Measurements from ENCODE around the gene PPM1A.

PPM1A gene

GRCh38 chr14:60288279-60288678 lies 39.3 kb downstream of the PPM1A start:
- POLR2A ChIA-PET = no interaction called here
- no peak for DNase-seq (ENCODE audit: extremely low spot score)
- CTCF ChIA-PET = no interaction called here
- TF ChIP-seq L3MBTL2 (conservative IDR thresholded peaks at IDR 0.05) (no peak), SUZ12 (IDR thresholded peaks at IDR 0.05) (no peak)

- POLR2A ChIA-PET = no interaction called here
- TF ChIP-seq TARDBP (IDR thresholded peaks at IDR 0.05) = no peak
- no peak for TF ChIP-seq SP1 (IDR thresholded peaks at IDR 0.05)
- no peak for TF ChIP-seq NFRKB (IDR thresholded peaks at IDR 0.05)
- no peak for TF ChIP-seq FOXM1 (IDR thresholded peaks at IDR 0.05; ENCODE audit: borderline replicate concordance)
- TF ChIP-seq HDGF (IDR thresholded peaks at IDR 0.05; ENCODE audit: borderline replicate concordance) = no peak
- CTCF ChIA-PET = no interaction called here
- no peak for DNase-seq (ENCODE audit: extremely low spot score)
Observed at GRCh38 chr14:60294411-60295069, 45.5 kb downstream of the PPM1A start.

- TF ChIP-seq ELF4 (IDR thresholded peaks at IDR 0.05) (no peak), HDGF (IDR thresholded peaks at IDR 0.05; ENCODE audit: borderline replicate concordance) (no peak), SP1 (IDR thresholded peaks at IDR 0.05) (no peak), ARNT (IDR thresholded peaks at IDR 0.05) (no peak), BHLHE40 (IDR thresholded peaks at IDR 0.05; ENCODE audit: borderline replicate concordance) (no peak), FOXM1 (IDR thresholded peaks at IDR 0.05; ENCODE audit: borderline replicate concordance) (no peak), FOXK2 (IDR thresholded peaks at IDR 0.05) (no peak), L3MBTL2 (conservative IDR thresholded peaks at IDR 0.05) (no peak), PKNOX1 (IDR thresholded peaks at IDR 0.05) (no peak), NFRKB (IDR thresholded peaks at IDR 0.05) (no peak), SUZ12 (IDR thresholded peaks at IDR 0.05) (no peak), ZNF384 (IDR thresholded peaks at IDR 0.05) (no peak), CTBP1 (IDR thresholded peaks at IDR 0.05; ENCODE audit: borderline replicate concordance) (no peak), TARDBP (IDR thresholded peaks at IDR 0.05) (no peak), LEF1 (IDR thresholded peaks at IDR 0.05; ENCODE audit: borderline replicate concordance) (no peak), FOXA1 (IDR thresholded peaks at IDR 0.05) (no peak)
- ChIA-PET POLR2A (interaction anchor here (1.0 kb wide), 1 partner anchor 51 kb away, joined by 6 read pairs; the partner anchor contains the start of gene PPM1A), CTCF (no interaction called here)
- no peak for DNase-seq (ENCODE audit: extremely low spot score)
Observed at GRCh38 chr14:60300019-60300418, 51.0 kb downstream of the PPM1A start.

- DNase-seq (ENCODE audit: extremely low spot score) = no peak
- TF ChIP-seq TARDBP (IDR thresholded peaks at IDR 0.05) (no peak), NFRKB (IDR thresholded peaks at IDR 0.05) (no peak), SP1 (IDR thresholded peaks at IDR 0.05) (no peak), SUZ12 (IDR thresholded peaks at IDR 0.05) (no peak), PKNOX1 (IDR thresholded peaks at IDR 0.05) (no peak), HDGF (IDR thresholded peaks at IDR 0.05; ENCODE audit: borderline replicate concordance) (no peak), ELF4 (IDR thresholded peaks at IDR 0.05) (no peak), FOXK2 (IDR thresholded peaks at IDR 0.05) (no peak), CTBP1 (IDR thresholded peaks at IDR 0.05; ENCODE audit: borderline replicate concordance) (no peak), LEF1 (IDR thresholded peaks at IDR 0.05; ENCODE audit: borderline replicate concordance) (no peak), L3MBTL2 (conservative IDR thresholded peaks at IDR 0.05) (no peak), ZNF384 (IDR thresholded peaks at IDR 0.05) (no peak), ARNT (IDR thresholded peaks at IDR 0.05) (no peak), FOXM1 (IDR thresholded peaks at IDR 0.05; ENCODE audit: borderline replicate concordance) (no peak), FOXA1 (IDR thresholded peaks at IDR 0.05) (no peak), BHLHE40 (IDR thresholded peaks at IDR 0.05; ENCODE audit: borderline replicate concordance) (no peak)
- POLR2A ChIA-PET = no interaction called here
- CTCF ChIA-PET = interaction anchor here (0.6 kb wide), 1 partner anchor 8 kb away, joined by 3 read pairs; no protein-coding TSS in a partner anchor
Observed at GRCh38 chr14:60301685-60302084, 52.7 kb downstream of the PPM1A start.

- no peak for DNase-seq (ENCODE audit: extremely low spot score)
- TF ChIP-seq TARDBP (IDR thresholded peaks at IDR 0.05) (no peak), LEF1 (IDR thresholded peaks at IDR 0.05; ENCODE audit: borderline replicate concordance) (no peak), SUZ12 (IDR thresholded peaks at IDR 0.05) (no peak), ARNT (IDR thresholded peaks at IDR 0.05) (no peak), FOXA1 (IDR thresholded peaks at IDR 0.05) (no peak), SP1 (IDR thresholded peaks at IDR 0.05) (no peak), NFRKB (IDR thresholded peaks at IDR 0.05) (no peak), ELF4 (IDR thresholded peaks at IDR 0.05) (no peak), HDGF (IDR thresholded peaks at IDR 0.05; ENCODE audit: borderline replicate concordance) (no peak), PKNOX1 (IDR thresholded peaks at IDR 0.05) (no peak), L3MBTL2 (conservative IDR thresholded peaks at IDR 0.05) (no peak), FOXM1 (IDR thresholded peaks at IDR 0.05; ENCODE audit: borderline replicate concordance) (no peak), BHLHE40 (IDR thresholded peaks at IDR 0.05; ENCODE audit: borderline replicate concordance) (no peak), ZNF384 (IDR thresholded peaks at IDR 0.05) (no peak)
- POLR2A ChIA-PET = interaction anchor here (1.4 kb wide), 1 partner anchor 54 kb away, joined by 5 read pairs; the partner anchor contains the start of gene PPM1A
- CTCF ChIA-PET = no interaction called here
Observed at GRCh38 chr14:60302663-60303062, 53.6 kb downstream of the PPM1A start.

GRCh38 chr14:60303745-60304144 lies 54.7 kb downstream of the PPM1A start:
- CTCF ChIA-PET = interaction anchor here (0.6 kb wide), 1 partner anchor 20 kb away, joined by 3 read pairs; no protein-coding TSS in a partner anchor
- DNase-seq (ENCODE audit: extremely low spot score) = no peak
- TF ChIP-seq FOXM1 (IDR thresholded peaks at IDR 0.05; ENCODE audit: borderline replicate concordance) = no peak
- no peak for TF ChIP-seq FOXK2 (IDR thresholded peaks at IDR 0.05)
- no peak for TF ChIP-seq ARNT (IDR thresholded peaks at IDR 0.05)
- TF ChIP-seq L3MBTL2 (conservative IDR thresholded peaks at IDR 0.05) = no peak
- TF ChIP-seq TARDBP (IDR thresholded peaks at IDR 0.05) = no peak
- POLR2A ChIA-PET = interaction anchor here (1.4 kb wide), 1 partner anchor 55 kb away, joined by 5 read pairs; the partner anchor contains the start of gene PPM1A
